Endothelial cell of umbilical vein (primary cell): Measurements from ENCODE around the gene ARSB. TPM values are rescaled to one million over a fixed set of nuclear protein-coding genes. Genes with fewer than 3 reads are reported as not detected.

ENCODE experiments used
- BruUV-seq: library from RNA; stranded (reverse); fragments of 400-500 nt; replicated peaks from 2 replicates; lab custom pipeline; 2021; lab: Mats Ljungman, UMichigan
- CTCF ChIA-PET: fragments of 300-600, 350-600 bp; sonication (Branson Sonifier 250); formaldehyde crosslinking; loops from one replicate; lab custom pipeline; 2021; ENCODE audit warnings: antibody characterized with exemption, inconsistent platforms; lab: Charles Lee
- POLR2A ChIA-PET: fragments of 300-600, 350-600 bp; sonication (Branson Sonifier 250); formaldehyde crosslinking; loops from one replicate; lab custom pipeline; 2021; ENCODE audit warnings: antibody characterized with exemption, inconsistent platforms; lab: Charles Lee
- DNase-seq: peaks from one replicate; pipeline ENCODE4 v3.0.0-alpha.2; 2011; ENCODE audit warnings: low read depth, low spot score
- FAIRE-seq: peaks from 2 replicates; lab custom pipeline; 2011; peaks lifted over from hg19 to GRCh38; lab: Jason Lieb, UNC
- H2AFZ ChIP-seq: 2 replicates; pipeline ENCODE4 v1.6.0; 2012; ENCODE audit warnings: low read depth, low read length, control low read depth, inconsistent platforms
- H3K27ac ChIP-seq: 2 replicates; pipeline ENCODE4 v1.5.1; 2011; ENCODE audit warnings: low read depth, mild to moderate bottlenecking, control low read depth, low read length, moderate library complexity; ENCODE audit not compliant: insufficient read depth
- H3K27me3 ChIP-seq, 2 experiments: 2 replicates each; pipeline versions ENCODE4 v1.6.0 to v1.6.1; 2011; ENCODE audit warnings: low read length in 2 of 2, mixed read lengths in 1 of 2; ENCODE audit not compliant: control insufficient read depth in 2 of 2, insufficient read depth in 2 of 2
- H3K36me3 ChIP-seq, 2 experiments: 2 replicates in 1 of 2; 3 replicates in 1 of 2; pipeline ENCODE4 v1.5.1; 2011; ENCODE audit warnings: low read length in 2 of 2, mild to moderate bottlenecking in 1 of 2, moderate library complexity in 1 of 2; ENCODE audit not compliant: control insufficient read depth in 2 of 2, insufficient read depth in 2 of 2; ENCODE audit errors: extremely low read depth in 1 of 2
- H3K4me1 ChIP-seq: 3 replicates; pipeline ENCODE4 v1.5.1; 2011; ENCODE audit warnings: mild to moderate bottlenecking, low read length; ENCODE audit not compliant: control insufficient read depth, insufficient read depth; ENCODE audit errors: extremely low read depth
- H3K4me2 ChIP-seq: 2 replicates; pipeline ENCODE4 v1.6.1; 2011; ENCODE audit warnings: low read length, control low read depth, mixed read lengths; ENCODE audit not compliant: insufficient read depth
- H3K4me3 ChIP-seq, 3 experiments: fragments of 200-600 bp in 1 of 3; sonication (generic), shearing (Covaris generic) in 1 of 3; replicated peaks in 1 of 3; 2 replicates each; pipeline ENCODE4 v1.5.1; 2011 to 2016; ENCODE audit warnings: control low read depth in 3 of 3, low read length in 3 of 3, mild to moderate bottlenecking in 2 of 3, inconsistent platforms in 1 of 3, low read depth in 1 of 3, moderate library complexity in 1 of 3; ENCODE audit not compliant: insufficient read depth in 1 of 3
- H3K79me2 ChIP-seq: 2 replicates; pipeline ENCODE4 v1.6.0; 2012; ENCODE audit warnings: low read length, inconsistent platforms; ENCODE audit not compliant: control insufficient read depth, insufficient read depth
- H3K9ac ChIP-seq: replicated peaks from 2 replicates; pipeline ENCODE3; 2011; ENCODE audit warnings: low read length, control low read depth; ENCODE audit not compliant: insufficient read depth; ENCODE audit errors: extremely low read depth
- H3K9me1 ChIP-seq: replicated peaks from 3 replicates; pipeline ENCODE4 v1.6.0; 2011; ENCODE audit warnings: mild to moderate bottlenecking, low read length; ENCODE audit not compliant: control insufficient read depth, insufficient read depth; ENCODE audit errors: extremely low read depth
- H3K9me3 ChIP-seq: replicated peaks from 2 replicates; pipeline ENCODE4 v1.5.1; 2012; ENCODE audit warnings: low read length, inconsistent platforms; ENCODE audit not compliant: control insufficient read depth, insufficient read depth
- H4K20me1 ChIP-seq: replicated peaks from 2 replicates; pipeline ENCODE3; 2011; ENCODE audit warnings: mild to moderate bottlenecking, low read length; ENCODE audit not compliant: control insufficient read depth, insufficient read depth; ENCODE audit errors: extremely low read depth
- CTCF ChIP-seq, 2 donors: IDR thresholded peaks; 1 replicate in 1 of 2; 2 replicates in 1 of 2; pipeline ENCODE4 v1.5.1; 2011; ENCODE audit warnings: low read length in 2 of 2, mild to moderate bottlenecking in 2 of 2, moderate library complexity in 2 of 2, control low read depth in 1 of 2, inconsistent platforms in 1 of 2, low read depth in 1 of 2; ENCODE audit not compliant: insufficient read depth in 1 of 2; ENCODE audit errors: extremely low read depth in 1 of 2
- FOS ChIP-seq: IDR thresholded peaks from 2 replicates; pipeline ENCODE4 v1.6.1; 2011; ENCODE audit warnings: mild to moderate bottlenecking, low read length, moderate library complexity, borderline replicate concordance; ENCODE audit not compliant: insufficient read depth
- GATA2 ChIP-seq: IDR thresholded peaks from 2 replicates; pipeline ENCODE4 v1.7.0; 2011; ENCODE audit warnings: low read depth, mild to moderate bottlenecking, moderate library complexity, mixed read lengths, low read length; ENCODE audit not compliant: insufficient read length, insufficient read depth
- POLR2AphosphoS5 ChIP-seq: IDR thresholded peaks from 2 replicates; pipeline ENCODE4 v1.6.1; 2012; ENCODE audit warnings: low read depth, mild to moderate bottlenecking, control low read depth, low read length, moderate library complexity; ENCODE audit not compliant: insufficient read depth
- dilution Hi-C: fragments of 300-500 bp; cut with MboI; formaldehyde crosslinking; loops from one replicate; pipeline ENCODE4 v1.15.0; 2019; ENCODE audit warnings: low sequenced_read_pairs; ENCODE audit not compliant: extremely low pct_ligation_motif_present
- intact Hi-C: fragments of 100-400 bp; cut with micrococcal nuclease; formaldehyde crosslinking; loops from one replicate; pipeline ENCODE4 v1.10.0; 2022
- polyA plus RNA-seq, 4 experiments: library from polyadenylated mRNA; depleted of rRNA in 3 of 4; stranded (reverse) in 3 of 4; unstranded in 1 of 4; fragments of >200 nt; gene quantifications; 2 replicates each; pipeline versions ENCODE4 v1.2.1 to v1.2.3, GENCODE V29; 2011 to 2012; ENCODE audit warnings: missing spikeins in 1 of 4
- total RNA-seq: library from RNA; stranded (reverse); gene quantifications from 2 replicates; pipeline ENCODE4 v1.2.3, GENCODE V29; 2021

The ARSB gene
- total and polyA plus RNA-seq, 2 donors (not counting 3 experiments of a cell fraction or from before 2014, with no cell fraction given): 17.2 to 25.8 TPM

DNA sequence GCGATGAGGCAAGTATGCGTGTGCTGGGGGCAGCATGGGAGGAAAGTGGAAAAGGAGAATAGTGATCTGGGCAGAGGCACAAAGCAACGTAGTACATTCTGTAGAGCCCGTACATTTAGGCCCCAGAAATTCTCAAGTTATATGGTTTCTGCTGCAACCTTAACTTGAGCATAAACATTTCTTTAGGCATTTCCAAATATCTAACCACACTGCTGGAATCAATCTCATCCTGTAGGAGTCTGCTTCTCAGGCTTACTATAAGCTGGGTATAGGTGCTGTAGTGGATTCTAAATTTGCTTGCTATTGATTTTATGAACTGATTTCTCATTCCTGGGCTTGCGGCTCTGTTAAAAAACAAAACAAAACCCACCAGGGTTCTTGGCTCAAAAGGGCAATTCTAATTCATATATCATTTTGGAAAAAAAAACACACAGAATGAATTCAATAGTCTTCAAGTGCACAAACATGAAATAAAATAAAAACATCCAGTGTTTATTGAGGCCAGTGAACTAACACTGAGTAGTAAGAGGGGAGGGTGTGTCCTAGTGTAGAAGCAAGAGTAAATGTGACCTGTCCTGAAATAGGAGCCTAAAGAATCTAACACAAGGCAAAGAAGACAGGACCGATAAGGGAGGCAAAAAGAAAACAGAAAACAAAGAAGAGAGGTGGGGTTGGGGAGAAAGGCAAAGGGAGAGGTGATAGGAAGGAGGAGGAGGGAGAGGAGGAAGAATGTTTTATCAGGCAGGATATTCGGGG is 191.0 kb downstream of the ARSB start:
- Histone ChIP-seq H3K9me3 (no peaks in the 10 kb centered on the region), H3K9ac (no peak overlapping the region), H3K36me3 (no peaks in the 10 kb centered on the region), H3K4me3 (no peak overlapping the region), H3K4me2 (no peak overlapping the region), H2AFZ (no peak overlapping the region), H3K79me2 (no peaks in the 10 kb centered on the region), H3K27me3 (no peaks in the 10 kb centered on the region), H4K20me1 (no peaks in the 10 kb centered on the region), H3K4me1 (no peaks in the 10 kb centered on the region), H3K27ac (no peak overlapping the region), H3K9me1 (no peaks in the 10 kb centered on the region)
- BruUV-seq: no TSS peak
- FAIRE-seq: peak; percentile 64
- dilution Hi-C loops: no loop called here
- TF ChIP-seq GATA2 (no peak), CTCF (IDR thresholded peaks at IDR 0.05; ENCODE audit: extremely low read depth in 1 of 2, insufficient read depth in 1 of 2, low read depth in 1 of 2, low read length in 2 of 2) (no peak), FOS (no peak), POLR2AphosphoS5 (no peak)
- ChIA-PET CTCF (interaction anchor here (1.0 to 1.1 kb wide), 2 partner anchors 12 to 326 kb away, joined by 3 to 4 read pairs; no protein-coding TSS in a partner anchor), POLR2A (no interaction called here)
- DNase-seq: no peak
- intact Hi-C loops: no loop called here
